Parathyroid adenoma (tissue), 2 donors: ENCODE results near the gene OLFM3.

Source experiments
- H2AFZ ChIP-seq: fragments of 300-600 bp; sonication (generic); one replicate; pipeline ENCODE4 v1.7.0; 2017; ENCODE audit warnings: antibody characterized with exemption, mild to moderate bottlenecking
- H3K27ac ChIP-seq: fragments of 300-600 bp; sonication (generic); one replicate; pipeline ENCODE4 v1.7.0; 2017
- H3K27me3 ChIP-seq: fragments of 300-600 bp; sonication (generic); one replicate; pipeline ENCODE4 v1.7.0; 2017; ENCODE audit warnings: low read length; ENCODE audit not compliant: control insufficient read depth, insufficient read depth
- H3K36me3 ChIP-seq: fragments of 300-600 bp; sonication (generic); one replicate; pipeline ENCODE4 v1.7.0; 2017; ENCODE audit warnings: low read length; ENCODE audit not compliant: control insufficient read depth, insufficient read depth
- H3K4me1 ChIP-seq: fragments of 300-600 bp; sonication (generic); one replicate; pipeline ENCODE4 v1.7.0; 2017; ENCODE audit warnings: control low read depth
- H3K4me2 ChIP-seq: fragments of 300-600 bp; sonication (generic); one replicate; pipeline ENCODE4 v1.7.0; 2017; ENCODE audit warnings: low read length
- H3K4me3 ChIP-seq: fragments of 300-600 bp; sonication (generic); one replicate; pipeline ENCODE4 v1.7.0; 2017; ENCODE audit warnings: low read depth, low read length
- H3K79me2 ChIP-seq: fragments of 300-600 bp; sonication (generic); one replicate; pipeline ENCODE4 v1.7.0; 2017; ENCODE audit warnings: control low read depth
- H3K9ac ChIP-seq: fragments of 300-600 bp; sonication (generic); one replicate; pipeline ENCODE4 v1.7.0; 2017; ENCODE audit warnings: mild to moderate bottlenecking
- H3K9me3 ChIP-seq: fragments of 300-600 bp; sonication (generic); one replicate; pipeline ENCODE4 v1.7.0; 2017; ENCODE audit warnings: low read length; ENCODE audit not compliant: control insufficient read depth
- TF ChIP-seq, protein P1 (sequence below): fragments of 300-600 bp; sonication (generic); IDR thresholded peaks from one replicate; pipeline ENCODE4 v1.7.0; 2017; ENCODE audit warnings: antibody characterized with exemption, mild to moderate bottlenecking
- donor health status: primary hyperparathyroidism.

The OLFM3 gene

DNA sequence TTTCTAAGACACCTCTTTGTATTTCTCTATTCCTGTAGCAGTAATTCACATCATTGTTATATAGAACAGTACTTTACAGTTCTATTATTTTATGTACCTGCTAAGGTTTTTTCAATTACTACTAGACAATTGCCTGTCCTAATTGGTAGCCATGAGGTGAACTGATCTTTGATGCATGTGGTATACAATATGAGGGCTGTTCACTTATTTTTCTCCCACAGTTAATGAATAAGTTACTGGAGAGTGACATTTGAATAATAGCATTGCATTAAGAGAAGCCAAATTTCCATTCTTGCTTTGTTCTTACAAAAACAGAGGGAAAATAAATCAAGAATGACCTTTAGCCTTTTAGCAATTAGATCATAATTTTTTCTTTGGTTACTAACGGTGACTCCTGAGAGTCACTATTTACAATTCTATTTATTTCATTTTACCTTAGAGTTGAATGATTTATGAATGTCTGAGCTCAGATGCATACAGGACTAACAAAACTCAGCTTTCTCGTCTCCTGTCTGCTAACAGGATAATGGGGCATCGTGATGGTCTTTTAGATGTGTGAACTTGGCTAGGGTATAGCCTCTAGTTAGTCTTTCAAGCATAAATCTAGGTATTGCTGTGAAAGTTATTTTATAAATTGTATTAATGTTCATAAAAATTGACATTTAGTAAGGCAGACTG is 54.1 kb downstream of the OLFM3 start:
- no peaks in the 10 kb centered on the region for H3K36me3 ChIP-seq
- no peaks in the 10 kb centered on the region for H3K27me3 ChIP-seq
- no peak overlapping the region for H3K4me3 ChIP-seq
- no peak overlapping the region for H3K4me2 ChIP-seq
- no peak overlapping the region for H3K9ac ChIP-seq
- H2AFZ ChIP-seq, result no peak overlapping the region
- no peak overlapping the region for H3K27ac ChIP-seq
- no peaks in the 10 kb centered on the region for H3K4me1 ChIP-seq
- H3K79me2 ChIP-seq, result no peaks in the 10 kb centered on the region
- TF ChIP-seq, protein P1, sequence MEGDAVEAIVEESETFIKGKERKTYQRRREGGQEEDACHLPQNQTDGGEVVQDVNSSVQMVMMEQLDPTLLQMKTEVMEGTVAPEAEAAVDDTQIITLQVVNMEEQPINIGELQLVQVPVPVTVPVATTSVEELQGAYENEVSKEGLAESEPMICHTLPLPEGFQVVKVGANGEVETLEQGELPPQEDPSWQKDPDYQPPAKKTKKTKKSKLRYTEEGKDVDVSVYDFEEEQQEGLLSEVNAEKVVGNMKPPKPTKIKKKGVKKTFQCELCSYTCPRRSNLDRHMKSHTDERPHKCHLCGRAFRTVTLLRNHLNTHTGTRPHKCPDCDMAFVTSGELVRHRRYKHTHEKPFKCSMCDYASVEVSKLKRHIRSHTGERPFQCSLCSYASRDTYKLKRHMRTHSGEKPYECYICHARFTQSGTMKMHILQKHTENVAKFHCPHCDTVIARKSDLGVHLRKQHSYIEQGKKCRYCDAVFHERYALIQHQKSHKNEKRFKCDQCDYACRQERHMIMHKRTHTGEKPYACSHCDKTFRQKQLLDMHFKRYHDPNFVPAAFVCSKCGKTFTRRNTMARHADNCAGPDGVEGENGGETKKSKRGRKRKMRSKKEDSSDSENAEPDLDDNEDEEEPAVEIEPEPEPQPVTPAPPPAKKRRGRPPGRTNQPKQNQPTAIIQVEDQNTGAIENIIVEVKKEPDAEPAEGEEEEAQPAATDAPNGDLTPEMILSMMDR, result no peak
- no peaks in the 10 kb centered on the region for H3K9me3 ChIP-seq

DNA sequence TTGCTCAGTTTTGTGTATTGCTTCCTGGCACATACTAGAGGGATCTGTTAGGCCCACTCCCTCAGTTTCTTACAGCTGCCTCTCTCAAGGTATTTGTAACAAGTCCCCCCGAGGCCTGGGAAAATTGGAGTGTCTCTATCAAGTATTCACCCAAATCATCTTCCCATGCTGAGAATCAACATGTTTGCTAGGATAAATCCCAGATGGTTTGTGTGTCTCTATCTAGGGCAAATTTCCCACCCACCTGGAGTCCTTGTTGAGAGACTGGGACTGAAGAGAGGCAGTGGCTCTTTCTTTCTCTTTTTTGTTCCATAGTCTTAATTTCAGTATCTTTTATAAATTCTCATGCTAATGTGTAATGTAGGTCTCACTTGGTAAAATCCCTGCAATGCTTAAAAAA is 58.0 kb downstream of the OLFM3 start:
- H3K4me2 ChIP-seq, result no peak overlapping the region
- no peaks in the 10 kb centered on the region for H3K36me3 ChIP-seq
- no peak overlapping the region for H3K27ac ChIP-seq
- H3K79me2 ChIP-seq, result no peaks in the 10 kb centered on the region
- no peaks in the 10 kb centered on the region for H3K4me1 ChIP-seq
- TF ChIP-seq, protein P1, result no peak
- H3K9ac ChIP-seq, result no peak overlapping the region
- no peak overlapping the region for H3K4me3 ChIP-seq
- H2AFZ ChIP-seq, result no peak overlapping the region
- no peaks in the 10 kb centered on the region for H3K27me3 ChIP-seq
- no peaks in the 10 kb centered on the region for H3K9me3 ChIP-seq

DNA sequence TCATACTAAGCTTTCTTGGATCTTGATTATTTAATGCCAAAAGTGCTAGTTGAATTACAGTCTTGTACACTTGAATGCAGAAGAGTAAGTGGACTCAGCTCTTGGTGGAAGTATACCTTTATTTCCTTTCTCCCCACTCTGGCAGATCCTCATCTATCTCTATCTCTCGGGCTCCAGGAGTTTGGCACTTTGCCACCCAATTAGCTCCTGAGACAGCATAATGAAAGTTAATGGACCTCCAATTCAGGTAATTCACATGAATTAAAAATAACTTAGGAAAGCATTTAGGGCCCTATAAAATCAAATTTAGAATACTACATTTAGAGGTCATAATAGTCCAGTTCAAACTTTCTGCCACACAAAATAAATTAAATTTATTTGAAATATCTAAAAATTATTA is 67.4 kb downstream of the OLFM3 start:
- Histone ChIP-seq H3K4me1 (no peaks in the 10 kb centered on the region), H2AFZ (no peak overlapping the region), H3K9me3 (peaks cover 4% of the 10 kb centered on the region), H3K27me3 (no peaks in the 10 kb centered on the region), H3K27ac (no peak overlapping the region), H3K36me3 (no peaks in the 10 kb centered on the region), H3K9ac (no peak overlapping the region), H3K4me3 (no peak overlapping the region), H3K79me2 (no peaks in the 10 kb centered on the region), H3K4me2 (no peak overlapping the region)
- TF ChIP-seq, protein P1, result no peak

DNA sequence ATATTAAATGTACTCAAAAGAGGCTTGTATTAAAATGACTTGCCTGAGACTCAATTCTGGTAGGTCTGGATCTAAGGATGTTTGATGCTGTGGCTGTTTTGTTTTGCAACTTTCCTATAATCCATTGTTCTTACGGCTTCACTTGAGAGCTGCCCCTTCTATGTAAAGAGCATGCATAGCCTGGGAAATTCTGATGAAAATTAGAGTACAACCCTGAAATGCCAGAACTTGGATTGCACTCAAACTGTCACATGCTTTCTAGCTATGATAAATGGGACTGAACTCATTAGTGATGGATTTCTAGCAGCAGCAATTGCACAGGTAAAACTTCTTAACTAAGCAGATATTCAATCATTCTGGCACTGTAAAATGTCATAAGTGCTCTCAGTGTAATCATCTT is 67.9 kb downstream of the OLFM3 start:
- H2AFZ ChIP-seq, result no peak overlapping the region
- no peaks in the 10 kb centered on the region for H3K36me3 ChIP-seq
- no peaks in the 10 kb centered on the region for H3K79me2 ChIP-seq
- no peaks in the 10 kb centered on the region for H3K27me3 ChIP-seq
- no peaks in the 10 kb centered on the region for H3K4me1 ChIP-seq
- peaks cover 4% of the 10 kb centered on the region for H3K9me3 ChIP-seq
- TF ChIP-seq, protein P1, result no peak
- no peak overlapping the region for H3K9ac ChIP-seq
- no peak overlapping the region for H3K27ac ChIP-seq
- H3K4me3 ChIP-seq, result no peak overlapping the region
- no peak overlapping the region for H3K4me2 ChIP-seq

DNA sequence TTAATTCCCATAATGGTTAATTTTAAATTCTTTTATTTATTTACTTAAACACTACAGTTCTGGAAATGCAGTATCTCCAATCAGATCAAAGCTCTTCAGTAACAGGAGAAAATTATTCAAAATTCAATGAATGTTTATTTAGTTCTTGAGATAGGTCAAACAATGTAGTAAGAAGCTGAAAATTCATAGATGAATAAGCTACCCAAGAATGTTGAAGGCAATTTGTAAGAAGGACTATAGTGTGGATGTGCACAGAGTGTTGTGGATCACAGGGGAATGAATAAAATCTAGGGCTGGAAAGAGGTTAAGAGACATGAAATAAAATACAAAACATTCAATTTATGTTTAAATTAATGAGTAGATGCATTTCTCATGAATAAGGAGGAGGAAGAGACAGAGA is 72.0 kb downstream of the OLFM3 start:
- Histone ChIP-seq H3K4me1 (no peaks in the 10 kb centered on the region), H3K27ac (no peak overlapping the region), H3K9ac (no peak overlapping the region), H3K4me3 (no peak overlapping the region), H2AFZ (no peak overlapping the region), H3K27me3 (no peaks in the 10 kb centered on the region), H3K36me3 (no peaks in the 10 kb centered on the region), H3K4me2 (no peak overlapping the region), H3K79me2 (no peaks in the 10 kb centered on the region), H3K9me3 (no peaks in the 10 kb centered on the region)
- TF ChIP-seq, protein P1, result no peak
